GM12891 (cell line): ENCODE results near the gene PRCP.

ENCODE experiments used
- POLR2A ChIP-seq: IDR thresholded peaks from 2 replicates; pipeline ENCODE4 v1.6.1; 2011; ENCODE audit warnings: low read depth, low read length, control low read depth
- TAF1 ChIP-seq: IDR thresholded peaks from 2 replicates; pipeline ENCODE4 v1.6.1; 2011; ENCODE audit warnings: low read depth, low read length, control low read depth

- no peak for TF ChIP-seq POLR2A
- TF ChIP-seq TAF1: no peak
Observed at GRCh38 chr11:82944198-82944597, 44.0 kb upstream of the PRCP start.
